Measurements from ENCODE around the gene IL2RA. TPM values are rescaled to one million over a fixed set of nuclear protein-coding genes. Genes with fewer than 3 reads are reported as not detected.
"Not testable (repeated sequence)": the region's sequence is repeated elsewhere in the genome, so short reads cannot be mapped to it uniquely, and the experiment has no call there.

Gene IL2RA
- polyA plus RNA-seq (ENCODE audit: insufficient read depth in 1 of 5, insufficient read length in 5 of 5, low replicate concordance in 1 of 5): under 1 TPM; 0.06 to 0.27 (median 0.18) TPM
- long read RNA-seq, donor 1: 0 reads
- long read RNA-seq, donor 2: 0 reads
- long read RNA-seq, donor 3, partial matches to known transcripts: 0 of 1 reads
- long read RNA-seq, donor 3, other reads (novel, unspliced or antisense): 0 of 1 reads
- long read RNA-seq, donor 4: 0 reads
- long read RNA-seq, donor 5, partial matches to known transcripts: 78 of 78 reads
- long read RNA-seq, donor 5, other reads (novel, unspliced or antisense): 0 of 78 reads
- long read RNA-seq, donor 6: 0 reads
- long read RNA-seq, donor 7: 0 reads
- long read RNA-seq, donor 8: 0 reads

DNA sequence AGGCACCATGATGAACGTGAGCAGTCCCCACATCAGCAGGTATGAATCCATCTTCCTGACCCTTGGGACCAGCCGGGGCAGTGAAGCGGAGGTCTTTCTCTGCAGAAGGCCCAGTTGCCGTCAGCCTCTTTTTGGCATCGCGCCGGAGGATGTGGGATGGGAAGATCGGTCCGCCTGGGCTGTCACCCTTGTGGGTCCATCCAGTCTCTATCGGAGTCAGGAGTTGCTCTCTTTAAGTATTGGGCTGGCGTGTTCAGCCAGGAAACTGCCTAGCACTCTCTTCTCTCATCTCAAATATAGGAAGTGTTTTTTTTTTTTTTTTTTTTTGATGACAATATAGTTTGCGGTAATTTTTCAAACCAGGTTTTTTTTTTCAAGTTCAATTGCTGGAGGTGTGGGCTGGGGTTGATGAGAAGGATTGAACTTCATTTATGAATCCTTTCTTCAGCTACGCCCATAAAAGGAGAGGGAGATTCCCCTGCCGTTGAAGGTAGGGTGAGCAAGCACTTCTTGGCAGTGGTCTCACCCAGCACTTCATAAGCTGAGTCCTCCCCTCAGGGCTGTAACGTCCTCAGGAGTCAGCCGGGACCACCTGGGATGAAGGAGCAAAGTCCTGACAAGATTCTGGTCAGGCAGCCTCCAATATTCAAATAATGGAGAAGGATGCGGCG, at the start of gene IL2RA:
Gene IL2RA, minus strand, starts transcription at position 267 of the 671 bp plus-strand sequence. Its CDS starts 216 bp downstream, at position 51.
- no peak for DNase-seq

DNA sequence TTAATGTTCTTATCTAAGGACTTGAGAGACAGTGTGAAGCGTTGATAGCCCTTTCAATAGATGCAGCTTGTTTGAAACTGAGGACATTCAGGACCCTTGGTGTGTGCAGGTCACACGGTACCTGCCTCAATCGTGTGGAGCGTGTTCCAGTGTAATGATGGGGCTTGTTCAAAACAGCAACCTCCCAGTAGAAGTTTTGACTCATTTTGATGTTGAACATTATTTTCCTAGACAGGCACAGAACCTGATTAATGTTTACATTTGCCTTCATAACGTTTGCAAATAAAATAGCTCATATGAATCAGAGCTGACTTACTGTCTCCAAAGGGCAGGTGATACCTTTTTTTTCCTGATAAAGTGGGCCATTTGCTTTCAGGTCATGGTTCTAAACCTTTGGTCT, 48.0 kb upstream of the IL2RA start:
- DNase-seq: no peak

DNA sequence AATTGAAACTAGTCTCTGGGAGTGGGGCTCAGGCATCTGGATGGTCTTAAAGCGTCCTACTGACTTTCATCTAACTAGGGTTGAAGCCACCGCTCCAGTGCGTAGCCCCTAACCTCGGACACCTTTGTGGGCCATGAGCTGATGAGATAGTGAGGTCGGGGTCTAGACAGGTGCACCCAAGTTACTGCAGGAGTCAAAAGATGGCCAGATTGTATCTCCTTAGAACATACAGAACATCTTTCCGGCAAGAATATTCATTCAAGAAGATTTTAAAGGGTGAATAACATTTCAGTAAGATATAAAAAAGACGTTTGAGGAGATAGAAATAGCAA, 47.2 kb upstream of the IL2RA start:
- no peak for DNase-seq

DNA sequence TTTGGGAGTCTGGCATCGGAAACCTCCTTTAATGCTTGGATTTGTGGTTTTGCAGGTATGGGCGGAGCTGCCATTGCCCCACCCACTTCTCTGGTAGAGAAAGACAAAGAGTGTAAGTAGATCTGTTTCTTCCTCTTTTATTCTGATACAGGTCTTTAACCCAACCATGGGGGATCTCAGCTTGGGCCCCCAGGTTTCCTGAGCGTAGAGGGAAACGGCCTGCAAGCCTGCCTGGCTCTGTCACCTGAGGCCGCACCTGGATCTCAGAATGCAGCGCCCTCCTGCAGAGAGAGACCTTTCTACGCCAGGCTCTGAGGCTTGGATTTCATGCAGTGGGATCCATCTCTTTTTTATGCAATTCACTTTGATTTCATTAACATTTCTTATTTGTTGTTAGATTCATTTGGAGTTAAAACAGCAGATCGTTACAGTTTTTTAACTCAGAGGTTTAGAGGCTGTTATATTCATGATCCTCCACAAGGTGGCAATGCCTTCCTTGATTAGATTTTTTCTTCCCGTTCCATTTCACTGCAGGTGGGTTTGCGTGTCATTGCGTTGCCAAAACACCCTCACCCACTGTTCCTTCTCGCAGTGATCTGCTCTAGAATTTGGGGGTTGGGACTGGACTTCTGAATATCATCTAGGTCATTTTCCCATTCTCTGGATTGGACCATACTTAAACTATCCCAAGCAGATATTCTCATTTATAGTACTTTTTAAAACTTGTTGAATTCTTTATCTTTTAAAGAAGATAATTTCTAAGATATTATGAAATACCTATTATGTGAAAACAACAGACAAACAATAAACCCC, 46.7 kb upstream of the IL2RA start:
- DNase-seq: no peak

DNA sequence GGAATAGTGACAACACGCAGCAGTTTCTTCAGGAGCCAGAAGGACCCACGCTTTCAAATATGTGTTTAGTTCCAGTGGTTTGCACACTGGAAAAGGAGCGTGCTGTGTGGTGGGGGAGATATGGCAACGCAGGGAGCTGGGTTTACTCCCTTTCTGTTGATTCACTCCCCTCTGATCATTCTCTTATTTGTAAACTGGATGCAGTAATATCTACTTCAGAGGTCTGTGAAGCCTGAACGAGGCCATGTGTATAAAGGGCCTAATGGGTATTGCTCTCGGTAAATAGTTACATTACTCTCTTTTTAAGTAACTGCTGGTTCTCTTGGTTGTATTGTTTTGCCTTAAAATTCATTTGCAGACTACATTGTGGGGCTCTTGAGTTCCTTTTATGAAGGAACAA, 45.9 kb upstream of the IL2RA start:
- DNase-seq: no peak

DNA sequence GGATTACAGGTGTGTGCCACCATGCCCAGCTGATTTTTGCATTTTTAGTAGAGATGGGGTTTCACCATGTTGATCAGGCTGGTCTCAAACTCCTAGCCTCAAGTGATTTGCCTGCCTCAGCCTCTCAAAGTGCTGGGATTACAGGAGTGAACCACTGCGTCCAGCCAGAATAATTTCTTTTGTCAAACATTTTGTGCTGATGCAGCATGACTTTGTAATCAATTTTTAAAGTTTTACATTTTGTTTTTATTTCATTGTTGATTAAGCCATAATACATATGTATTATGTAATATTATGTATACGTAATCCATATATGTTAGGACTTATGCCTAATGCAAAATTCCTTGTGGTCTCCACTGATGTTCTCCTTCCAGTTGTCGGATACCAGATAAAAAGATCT, 45.4 kb upstream of the IL2RA start:
- not testable (repeated sequence) for DNase-seq

DNA sequence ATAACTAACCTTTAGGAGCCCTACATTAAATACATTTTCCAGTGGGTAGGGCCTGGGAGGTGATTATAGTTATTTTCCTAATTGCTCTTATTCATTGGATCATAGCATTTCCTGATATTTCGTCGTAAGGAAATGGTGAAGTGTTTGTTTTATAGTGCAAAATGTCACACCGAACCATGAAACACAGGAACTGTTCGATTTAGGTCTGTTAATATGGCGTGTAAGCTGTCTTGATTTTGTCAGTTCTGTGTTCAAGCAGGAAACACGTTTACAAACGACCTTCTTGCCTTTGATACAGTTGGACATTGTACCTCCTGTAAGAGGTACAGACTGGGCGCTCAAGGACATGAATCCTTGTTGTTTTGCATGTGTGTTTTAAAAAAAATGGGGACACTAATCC, 41.4 kb upstream of the IL2RA start:
- DNase-seq: no peak

DNA sequence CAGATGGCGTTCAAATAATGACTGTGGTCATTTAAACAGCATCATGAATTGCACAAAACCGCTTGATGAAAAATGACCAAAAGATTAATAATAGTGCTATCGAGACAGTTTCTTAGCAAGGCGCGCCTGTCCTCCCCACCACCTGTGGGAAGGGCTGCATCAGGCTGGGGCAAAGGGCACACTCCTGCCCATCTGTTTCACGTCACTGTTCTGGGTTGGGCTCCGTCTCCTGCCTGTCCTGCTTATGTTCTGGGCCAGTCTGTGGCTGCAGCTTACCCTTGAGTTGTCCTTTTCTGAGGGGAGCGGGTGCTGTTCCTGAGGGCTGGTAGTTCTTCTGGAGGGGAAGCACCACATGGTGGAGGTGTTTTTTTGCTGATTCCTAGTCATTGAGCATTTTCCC, 40.0 kb upstream of the IL2RA start:
- no peak for DNase-seq

DNA sequence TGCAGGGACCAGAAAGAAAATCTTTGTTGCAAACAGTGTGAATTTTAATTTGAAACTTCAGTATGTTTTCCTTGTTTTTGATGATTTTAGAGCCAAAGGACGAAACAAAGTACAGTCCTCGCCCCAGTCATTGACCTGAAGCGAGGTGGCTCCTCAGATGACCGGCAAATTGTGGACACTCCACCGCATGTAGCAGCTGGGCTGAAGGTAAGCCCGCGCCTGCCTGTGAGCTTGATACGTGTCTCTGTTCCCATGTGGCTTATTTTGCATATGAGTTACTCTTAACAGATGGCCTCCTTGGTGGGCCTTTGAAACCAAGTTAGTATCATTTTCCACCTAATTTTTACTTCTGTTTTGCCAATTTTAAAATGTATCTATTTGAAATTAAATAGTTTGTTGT, 39.0 kb upstream of the IL2RA start:
- no peak for DNase-seq

DNA sequence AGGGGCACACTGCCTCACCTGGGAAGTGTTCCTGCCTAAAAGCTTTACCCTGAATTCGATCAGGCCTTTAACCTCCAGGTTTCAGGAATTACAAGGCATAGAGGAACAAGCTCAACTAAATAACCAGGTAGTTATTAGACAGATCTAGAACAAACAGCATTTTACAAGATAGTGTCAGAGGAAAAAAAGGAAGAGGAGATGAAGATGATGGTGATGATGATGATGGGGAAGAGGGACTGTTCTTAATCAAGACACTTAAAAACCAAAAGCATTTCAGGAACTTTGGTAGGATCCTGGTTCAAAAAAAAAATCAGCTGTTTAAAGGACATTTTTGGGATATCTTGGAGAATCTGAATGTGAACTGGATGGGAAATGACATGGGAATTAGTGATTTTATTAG, 38.2 kb upstream of the IL2RA start:
- DNase-seq: no peak

DNA sequence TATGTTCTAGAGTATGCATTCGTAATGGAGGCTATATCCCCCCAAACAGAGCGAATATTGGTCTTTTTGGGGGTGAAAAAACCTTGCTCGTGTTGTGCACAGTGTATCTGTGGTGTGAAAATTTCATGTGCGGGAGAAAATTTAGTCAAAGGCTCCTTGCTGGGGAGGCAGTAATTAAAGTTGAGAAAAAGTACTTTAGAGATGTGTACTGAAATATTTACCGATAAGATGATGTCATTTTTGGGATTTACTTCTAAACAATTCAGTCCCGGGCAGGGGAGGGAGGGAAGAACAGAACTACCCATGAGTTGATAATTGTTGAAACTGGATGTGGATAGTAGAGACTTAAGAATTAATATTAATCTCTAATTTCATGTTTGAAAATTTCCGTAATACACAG, 36.0 kb upstream of the IL2RA start:
- DNase-seq: no peak

DNA sequence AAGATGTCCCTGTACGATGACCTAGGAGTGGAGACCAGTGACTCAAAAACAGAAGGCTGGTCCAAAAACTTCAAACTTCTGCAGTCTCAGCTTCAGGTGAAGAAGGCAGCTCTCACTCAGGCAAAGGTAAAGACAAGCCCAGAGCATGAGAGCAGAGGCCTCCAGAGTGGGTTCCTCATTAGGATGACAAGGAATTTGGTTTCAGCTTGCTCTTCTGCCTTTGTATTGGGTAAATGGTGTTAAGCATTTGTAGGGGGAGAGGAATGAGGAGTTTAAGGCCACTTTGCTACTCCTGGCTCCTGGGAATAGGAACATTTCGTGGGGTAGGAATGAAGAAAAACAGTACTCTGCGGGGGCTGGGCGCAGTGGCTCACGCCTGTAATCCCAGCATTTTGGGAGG, 34.9 kb upstream of the IL2RA start:
- no peak for DNase-seq

DNA sequence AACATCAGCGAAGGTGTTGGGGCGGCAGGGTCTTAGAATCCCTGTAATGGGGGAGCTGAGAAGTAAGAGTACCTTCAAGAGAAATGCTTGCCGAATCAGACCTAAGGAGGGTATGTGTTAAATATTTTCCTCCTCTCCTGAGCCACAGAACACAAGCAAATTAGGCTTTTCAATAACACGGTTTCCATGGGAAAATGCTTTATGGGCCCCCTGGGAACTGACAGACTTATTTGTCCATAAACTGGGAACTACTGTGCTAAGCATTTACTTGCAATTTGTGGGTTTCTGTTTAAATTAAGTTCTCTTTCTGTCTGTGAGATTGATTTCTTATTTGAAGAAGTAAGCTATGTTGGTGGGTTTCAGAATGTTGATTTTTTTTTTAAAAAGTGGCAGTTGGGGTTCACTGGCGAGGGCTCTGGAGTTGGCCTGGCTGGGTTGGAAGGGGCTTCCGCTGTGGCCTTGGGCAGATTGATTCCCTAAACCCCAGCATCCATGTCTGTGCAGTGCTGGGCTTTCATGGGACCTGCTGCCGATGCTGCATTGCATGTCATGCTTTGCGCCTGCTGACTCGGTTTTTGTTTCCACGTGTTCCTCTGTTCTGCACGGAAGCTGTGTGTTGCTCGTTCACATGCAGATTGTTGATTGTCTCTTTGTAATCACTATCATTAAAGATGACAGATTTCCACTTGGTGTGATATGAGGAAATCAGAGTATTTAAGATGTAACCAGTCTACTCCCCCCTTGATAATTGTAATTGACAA, 33.8 kb upstream of the IL2RA start:
- no peak for DNase-seq

DNA sequence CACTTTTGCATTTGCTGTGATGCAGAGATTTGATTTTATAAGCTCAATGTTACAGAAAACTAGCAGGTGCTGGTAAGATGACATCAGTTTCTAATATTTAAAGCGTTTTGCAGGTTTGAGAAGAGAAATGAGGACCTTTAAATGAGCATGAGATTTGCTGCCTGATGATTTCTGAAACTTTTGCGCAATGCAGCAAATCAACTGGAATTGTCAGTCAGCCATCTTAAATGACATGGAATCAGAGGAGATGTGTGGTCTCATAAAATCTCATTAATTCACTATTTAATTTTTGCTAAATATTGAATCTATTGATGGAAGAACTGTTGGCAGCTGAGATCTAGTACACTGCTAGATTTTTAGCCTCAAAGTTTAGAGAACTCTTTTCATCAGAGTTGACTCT, 30.6 kb upstream of the IL2RA start:
- DNase-seq: no peak

DNA sequence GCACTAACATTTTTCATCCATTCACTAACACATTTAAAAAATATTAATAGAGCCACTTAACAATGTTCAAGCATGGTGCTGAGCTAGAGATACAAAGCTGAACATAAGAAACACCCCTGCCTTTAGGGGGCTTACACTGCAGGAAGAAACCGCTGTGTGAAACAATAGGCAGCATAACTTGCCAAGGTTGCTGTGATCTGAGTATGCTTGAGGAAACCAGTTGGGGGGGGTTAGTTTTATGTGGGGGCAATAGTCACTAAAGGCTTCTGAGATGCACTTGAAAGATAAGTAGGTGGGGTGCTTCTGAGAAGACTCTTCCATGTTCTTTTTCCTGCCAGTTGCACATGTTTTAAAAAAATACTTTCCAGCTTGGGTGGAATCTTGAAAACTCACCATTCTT, 29.5 kb upstream of the IL2RA start:
- no peak for DNase-seq

DNA sequence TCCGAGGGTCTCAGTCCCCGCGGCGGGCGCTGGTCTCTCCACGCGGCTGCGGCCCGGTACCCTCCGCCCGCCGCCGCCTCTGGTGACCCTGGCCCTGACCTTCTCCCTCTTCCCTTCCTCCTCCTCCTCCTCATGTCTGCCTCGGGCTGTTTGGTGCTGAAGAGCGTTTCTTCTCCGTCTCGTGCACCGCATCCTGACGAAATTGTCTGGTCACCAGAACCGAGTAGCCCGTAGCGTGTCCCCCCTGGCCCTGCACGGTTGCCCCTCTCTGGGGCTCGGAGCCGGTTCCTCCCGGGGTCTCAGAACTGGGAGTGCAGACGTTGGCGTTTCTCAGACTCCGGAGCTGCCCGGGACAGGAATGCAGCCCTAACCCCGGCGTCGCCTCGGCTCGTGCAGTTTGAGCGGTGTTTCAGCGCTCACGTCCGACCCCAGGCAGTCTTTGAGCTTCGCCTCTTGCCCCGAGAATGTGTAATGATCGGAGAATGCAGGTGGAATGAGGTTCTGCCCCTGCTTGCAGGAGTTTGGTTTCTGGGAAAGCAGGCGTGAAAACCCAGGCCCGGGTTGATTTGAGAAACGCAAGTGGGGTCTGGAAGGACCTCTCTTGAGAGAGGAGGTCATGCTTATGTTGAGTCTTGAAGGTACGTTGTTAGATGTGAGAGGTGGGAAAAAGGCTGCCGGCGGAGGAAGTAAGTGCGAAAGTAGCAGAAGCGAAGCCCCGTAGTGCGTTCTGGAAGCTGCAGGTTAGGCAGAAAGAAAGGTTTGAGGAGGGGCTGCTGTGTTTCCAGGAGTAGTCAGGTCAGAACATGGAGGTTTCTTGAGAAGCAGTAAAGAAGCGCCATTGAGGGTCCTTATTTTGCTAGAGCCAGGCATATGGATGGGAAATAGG, 27.4 kb upstream of the IL2RA start:
- DNase-seq: no peak

DNA sequence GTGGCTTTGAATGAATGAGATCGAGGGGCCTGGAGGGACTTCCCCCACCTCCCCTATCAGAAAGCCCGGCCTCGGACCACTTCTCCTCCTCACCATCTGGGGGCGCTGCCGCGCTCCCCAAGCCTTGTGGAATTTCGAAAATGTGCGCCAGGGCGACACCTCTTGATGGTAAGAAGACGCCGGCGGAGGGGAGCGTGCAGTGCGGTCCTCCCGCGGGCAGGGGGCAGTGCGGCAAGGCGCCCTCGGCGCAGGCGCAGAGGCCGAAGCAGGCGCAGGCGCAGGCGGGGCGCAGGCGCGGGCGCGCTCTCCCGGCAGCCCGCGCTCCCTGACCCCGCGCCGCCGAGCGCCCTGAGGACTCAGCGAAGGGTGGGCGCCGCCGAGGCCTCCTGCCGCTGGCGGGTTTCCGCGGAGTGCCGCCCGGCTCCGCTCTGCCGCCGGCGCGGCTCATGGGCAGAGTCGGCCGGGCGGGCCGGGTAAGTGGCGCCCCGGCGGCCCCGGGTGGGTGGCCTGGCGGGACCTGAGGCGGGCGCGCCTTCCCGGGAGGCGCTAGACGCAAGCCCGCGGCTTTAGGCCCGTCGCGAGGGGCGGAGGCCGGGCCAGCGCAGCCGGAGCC, 26.7 kb upstream of the IL2RA start, which contains the start of gene RBM17:
Gene RBM17, plus strand, starts transcription at position 314 of the 613 bp plus-strand sequence. CDS start 8,032 bp downstream, outside the sequence.
- peak; percentile 98 for DNase-seq

DNA sequence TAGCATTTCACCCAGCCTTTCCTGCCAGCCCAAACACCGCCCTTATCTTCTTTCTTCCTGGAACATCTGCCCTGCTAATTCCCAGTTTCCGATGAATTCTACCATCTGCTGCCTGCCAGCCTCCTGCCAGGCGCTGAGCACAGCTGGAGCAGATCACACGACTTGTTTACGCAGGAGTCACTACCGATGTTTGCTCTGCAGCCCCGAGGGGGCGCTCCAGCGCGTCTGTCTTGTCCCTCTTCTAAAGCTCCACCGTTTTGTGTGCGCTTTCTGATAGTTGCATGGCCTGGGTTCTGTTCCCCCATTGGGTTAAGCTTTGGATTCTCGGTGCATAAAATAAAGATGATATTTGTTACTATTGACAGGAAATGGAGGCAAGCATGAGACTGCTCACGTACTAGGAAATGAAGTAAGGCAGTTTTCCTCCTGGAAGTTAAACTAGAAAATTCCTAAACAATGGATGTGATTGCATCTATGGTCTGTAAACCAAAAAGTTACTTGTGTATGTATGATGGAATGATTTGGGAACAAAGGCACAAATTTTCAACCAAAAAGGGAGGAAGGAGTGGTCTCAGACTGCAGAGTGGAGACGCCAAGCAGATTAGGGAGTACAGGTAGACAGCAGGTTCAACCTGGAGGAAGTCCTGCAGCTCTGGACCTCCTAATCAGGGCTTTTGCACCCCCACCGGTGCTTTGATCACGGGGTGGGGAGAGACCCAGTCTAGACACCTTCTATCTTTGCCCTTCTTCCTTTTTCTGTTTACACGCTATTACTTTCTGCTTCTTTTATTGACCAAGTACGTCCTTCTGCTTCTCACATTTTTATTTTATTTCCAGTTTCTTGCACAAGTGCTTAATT, 24.4 kb upstream of the IL2RA start:
- peak; percentile 81 to 87 for DNase-seq
